Fibroblast of lung (primary cell): ENCODE results near the gene FAM193B.

Source experiments
- EZH2 ChIP-seq: IDR thresholded peaks from 2 replicates; pipeline ENCODE4 v1.5.1; 2012; ENCODE audit warnings: low read length, control low read depth, mild to moderate bottlenecking; ENCODE audit errors: missing control alignments
- TF ChIP-seq, protein P1 (sequence below), 2 donors: IDR thresholded peaks in 1 of 2; conservative IDR thresholded peaks in 1 of 2; 1 replicate in 1 of 2; 2 replicates in 1 of 2; pipeline ENCODE4 v1.5.1; 2011 to 2012; ENCODE audit warnings: low read length in 2 of 2, control low read depth in 1 of 2, inconsistent platforms in 1 of 2, low read depth in 1 of 2, mild to moderate bottlenecking in 1 of 2

DNA sequence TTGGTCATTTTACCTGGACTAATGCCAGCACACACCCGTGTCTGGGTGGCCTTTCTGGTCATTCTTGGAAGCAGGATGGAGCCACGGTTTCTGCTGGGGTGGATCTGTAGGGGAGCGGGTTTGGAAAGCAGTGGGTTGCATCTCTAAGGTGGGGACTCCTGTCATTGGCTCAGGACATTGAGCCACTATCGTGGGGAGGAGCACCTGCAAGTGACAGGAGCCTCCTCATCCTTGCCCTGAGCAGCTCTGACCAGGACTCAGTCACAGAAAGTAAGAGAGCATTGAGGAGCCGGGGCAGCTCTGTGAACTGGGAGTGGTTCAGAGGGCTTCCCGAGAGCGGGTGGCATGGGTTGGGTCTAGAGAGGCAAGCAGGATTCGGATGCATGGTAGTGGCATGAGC, 49.3 kb upstream of the FAM193B start:
- TF ChIP-seq, protein P1, sequence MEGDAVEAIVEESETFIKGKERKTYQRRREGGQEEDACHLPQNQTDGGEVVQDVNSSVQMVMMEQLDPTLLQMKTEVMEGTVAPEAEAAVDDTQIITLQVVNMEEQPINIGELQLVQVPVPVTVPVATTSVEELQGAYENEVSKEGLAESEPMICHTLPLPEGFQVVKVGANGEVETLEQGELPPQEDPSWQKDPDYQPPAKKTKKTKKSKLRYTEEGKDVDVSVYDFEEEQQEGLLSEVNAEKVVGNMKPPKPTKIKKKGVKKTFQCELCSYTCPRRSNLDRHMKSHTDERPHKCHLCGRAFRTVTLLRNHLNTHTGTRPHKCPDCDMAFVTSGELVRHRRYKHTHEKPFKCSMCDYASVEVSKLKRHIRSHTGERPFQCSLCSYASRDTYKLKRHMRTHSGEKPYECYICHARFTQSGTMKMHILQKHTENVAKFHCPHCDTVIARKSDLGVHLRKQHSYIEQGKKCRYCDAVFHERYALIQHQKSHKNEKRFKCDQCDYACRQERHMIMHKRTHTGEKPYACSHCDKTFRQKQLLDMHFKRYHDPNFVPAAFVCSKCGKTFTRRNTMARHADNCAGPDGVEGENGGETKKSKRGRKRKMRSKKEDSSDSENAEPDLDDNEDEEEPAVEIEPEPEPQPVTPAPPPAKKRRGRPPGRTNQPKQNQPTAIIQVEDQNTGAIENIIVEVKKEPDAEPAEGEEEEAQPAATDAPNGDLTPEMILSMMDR (conservative IDR thresholded peaks at IDR 0.05 in 1 of 2, IDR thresholded peaks at IDR 0.05 in 1 of 2; ENCODE audit: low read depth in 1 of 2, low read length in 2 of 2), result no peak
- no peak for TF ChIP-seq EZH2
